SK-N-SH (cell line): ENCODE data around the gene LOC128125822.

Source experiments
- EP300 ChIP-seq, 2 experiments: IDR thresholded peaks; 2 replicates each; pipeline versions ENCODE4 v1.4.0 to v1.6.1; 2012; ENCODE audit warnings: borderline replicate concordance in 1 of 2, low read depth in 1 of 2, low read length in 1 of 2
- GABPA ChIP-seq: IDR thresholded peaks from 2 replicates; pipeline ENCODE4 v1.4.0; 2012; ENCODE audit warnings: low read depth, mild to moderate bottlenecking
- NRF1 ChIP-seq: IDR thresholded peaks from 2 replicates; pipeline ENCODE4 v1.6.1; 2012; ENCODE audit warnings: low read depth, mild to moderate bottlenecking, low read length
- POLR2AphosphoS5 ChIP-seq: IDR thresholded peaks from 2 replicates; pipeline ENCODE4 v1.6.1; 2012; ENCODE audit warnings: low read depth, low read length
- RAD21 ChIP-seq: IDR thresholded peaks from 2 replicates; pipeline ENCODE4 v1.6.1; 2012; ENCODE audit warnings: mild to moderate bottlenecking, low read length
- RCOR1 ChIP-seq: fragments of 150-350 bp; IDR thresholded peaks from 2 replicates; pipeline ENCODE4 v1.6.1; 2017; ENCODE audit warnings: antibody characterized with exemption, low read length
- TF ChIP-seq, protein P1 (sequence below): fragments of 200-600 bp; sonication (generic); IDR thresholded peaks from 2 replicates; pipeline ENCODE4 v1.6.1; 2017; ENCODE audit warnings: antibody characterized with exemption, mild to moderate bottlenecking, moderate library complexity
- TF ChIP-seq, protein P2 (sequence below): fragments of 150-350 bp; IDR thresholded peaks from 2 replicates; pipeline ENCODE4 v1.6.1; 2017; ENCODE audit warnings: antibody characterized with exemption, low read length, low read depth, borderline replicate concordance

DNA sequence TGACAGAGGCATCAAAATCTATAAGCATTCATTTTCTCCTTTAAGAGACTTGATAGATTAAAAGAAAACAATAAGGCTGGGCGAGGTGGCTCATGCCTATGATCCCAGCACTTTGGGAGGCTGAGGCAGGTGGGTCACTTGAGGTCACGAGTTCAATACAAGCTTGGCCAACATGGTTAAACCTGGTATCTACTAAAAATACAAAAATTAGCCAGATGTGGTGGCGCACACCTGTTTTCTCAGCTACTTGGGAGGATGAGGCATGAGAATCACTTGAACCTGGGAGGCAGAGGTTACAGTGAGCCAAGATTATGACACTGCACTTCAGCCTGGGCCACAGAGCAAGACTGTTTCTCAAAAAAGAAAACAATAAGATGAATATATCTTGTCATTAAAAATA lies 39.3 kb upstream of the LOC128125822 start:
- TF ChIP-seq, protein P1, sequence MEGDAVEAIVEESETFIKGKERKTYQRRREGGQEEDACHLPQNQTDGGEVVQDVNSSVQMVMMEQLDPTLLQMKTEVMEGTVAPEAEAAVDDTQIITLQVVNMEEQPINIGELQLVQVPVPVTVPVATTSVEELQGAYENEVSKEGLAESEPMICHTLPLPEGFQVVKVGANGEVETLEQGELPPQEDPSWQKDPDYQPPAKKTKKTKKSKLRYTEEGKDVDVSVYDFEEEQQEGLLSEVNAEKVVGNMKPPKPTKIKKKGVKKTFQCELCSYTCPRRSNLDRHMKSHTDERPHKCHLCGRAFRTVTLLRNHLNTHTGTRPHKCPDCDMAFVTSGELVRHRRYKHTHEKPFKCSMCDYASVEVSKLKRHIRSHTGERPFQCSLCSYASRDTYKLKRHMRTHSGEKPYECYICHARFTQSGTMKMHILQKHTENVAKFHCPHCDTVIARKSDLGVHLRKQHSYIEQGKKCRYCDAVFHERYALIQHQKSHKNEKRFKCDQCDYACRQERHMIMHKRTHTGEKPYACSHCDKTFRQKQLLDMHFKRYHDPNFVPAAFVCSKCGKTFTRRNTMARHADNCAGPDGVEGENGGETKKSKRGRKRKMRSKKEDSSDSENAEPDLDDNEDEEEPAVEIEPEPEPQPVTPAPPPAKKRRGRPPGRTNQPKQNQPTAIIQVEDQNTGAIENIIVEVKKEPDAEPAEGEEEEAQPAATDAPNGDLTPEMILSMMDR, result no peak
- TF ChIP-seq RCOR1 (no peak), RAD21 (no peak), GABPA (no peak), EP300 (IDR thresholded peaks at IDR 0.05; ENCODE audit: borderline replicate concordance in 1 of 2, low read depth in 1 of 2, low read length in 1 of 2) (no peak), POLR2AphosphoS5 (no peak), NRF1 (no peak)
- TF ChIP-seq, protein P2, sequence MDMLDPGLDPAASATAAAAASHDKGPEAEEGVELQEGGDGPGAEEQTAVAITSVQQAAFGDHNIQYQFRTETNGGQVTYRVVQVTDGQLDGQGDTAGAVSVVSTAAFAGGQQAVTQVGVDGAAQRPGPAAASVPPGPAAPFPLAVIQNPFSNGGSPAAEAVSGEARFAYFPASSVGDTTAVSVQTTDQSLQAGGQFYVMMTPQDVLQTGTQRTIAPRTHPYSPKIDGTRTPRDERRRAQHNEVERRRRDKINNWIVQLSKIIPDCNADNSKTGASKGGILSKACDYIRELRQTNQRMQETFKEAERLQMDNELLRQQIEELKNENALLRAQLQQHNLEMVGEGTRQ, result no peak
